K562 (cell line): ENCODE results near the gene MAGI3.

Experiments used
- ATF1 ChIP-seq, 2 experiments: fragments of 450-650 bp in 1 of 2; IDR thresholded peaks; 2 replicates each; pipeline ENCODE4 v1.6.1; 2016; ENCODE audit warnings: missing compliant biosample characterization in 1 of 2, missing genetic modification characterization in 1 of 2
- NRF1 ChIP-seq, 2 experiments: fragments of 450-650 bp; IDR thresholded peaks in 1 of 2; conservative IDR thresholded peaks in 1 of 2; 2 replicates each; pipeline ENCODE4 v1.6.1; 2014; ENCODE audit warnings: mild to moderate bottlenecking in 2 of 2
- POLR2AphosphoS5 ChIP-seq: IDR thresholded peaks from 2 replicates; pipeline ENCODE4 v1.6.1; 2011; ENCODE audit warnings: mild to moderate bottlenecking, low read depth, low read length, moderate library complexity; ENCODE audit not compliant: control insufficient read depth, insufficient read depth
- RNF2 ChIP-seq: sonication (generic); IDR thresholded peaks from 2 replicates; pipeline ENCODE4 v1.6.1; 2016
- SAFB2 ChIP-seq: fragments of 200-400 bp; formaldehyde crosslinking; IDR thresholded peaks from 2 replicates; pipeline ENCODE4 v1.6.1; 2018; ENCODE audit warnings: borderline replicate concordance, low read length, low read depth, moderate library complexity; ENCODE audit not compliant: severe bottlenecking
- SRF ChIP-seq, 2 experiments: fragments of 250-450, 450-650 bp in 1 of 2; sonication (Bioruptor Pico) in 1 of 2; sonication (generic) in 1 of 2; formaldehyde crosslinking; IDR thresholded peaks; 2 replicates each; pipeline versions ENCODE4 v1.5.0 to v1.5.1; 2020 to 2022; ENCODE audit warnings: mild to moderate bottlenecking in 1 of 2, missing genetic modification reagents in 1 of 2
- ZNF197 ChIP-seq: fragments of 200-800 bp; sonication (Bioruptor generic); IDR thresholded peaks from 2 replicates; pipeline ENCODE4 v1.6.1; 2016; ENCODE audit warnings: low read depth, missing genetic modification characterization, missing compliant biosample characterization
- TF ChIP-seq, protein P1 (sequence below): sonication (generic); formaldehyde crosslinking; IDR thresholded peaks from 2 replicates; pipeline ENCODE4 v1.8.1; 2023; ENCODE audit warnings: mild to moderate bottlenecking, missing genetic modification reagents
- TF ChIP-seq, protein P2 (sequence below), 3 experiments: IDR thresholded peaks in 2 of 3; conservative IDR thresholded peaks in 1 of 3; 2 replicates each; pipeline ENCODE4 v1.5.1; 2011 to 2012; ENCODE audit warnings: low read length in 3 of 3, mild to moderate bottlenecking in 3 of 3, control low read depth in 2 of 3, improper control_type of control experiment in 1 of 3, inconsistent platforms in 1 of 3, low read depth in 1 of 3, mixed read lengths in 1 of 3, moderate library complexity in 1 of 3; ENCODE audit not compliant: insufficient read depth in 2 of 3

DNA sequence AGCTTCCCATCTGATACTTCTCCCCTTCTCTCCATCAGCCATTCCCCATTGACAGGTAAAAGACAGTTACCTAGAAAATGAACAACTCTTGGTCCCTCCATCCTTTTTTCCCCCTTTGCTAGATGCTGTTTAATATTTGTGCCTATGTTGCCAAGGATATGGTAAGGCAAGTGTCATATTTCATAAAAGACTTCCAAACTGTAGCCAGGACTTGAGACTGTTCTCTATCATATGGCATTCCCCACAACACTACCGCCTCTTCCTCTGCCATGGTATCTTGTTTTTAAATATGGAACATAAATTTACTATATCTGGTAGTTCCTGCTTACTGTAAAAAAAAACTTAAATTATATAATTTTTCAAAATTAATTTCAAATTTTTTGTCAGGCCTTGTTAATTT is 271.8 kb downstream of the MAGI3 start:
- no peak for TF ChIP-seq SAFB2
- TF ChIP-seq, protein P1, sequence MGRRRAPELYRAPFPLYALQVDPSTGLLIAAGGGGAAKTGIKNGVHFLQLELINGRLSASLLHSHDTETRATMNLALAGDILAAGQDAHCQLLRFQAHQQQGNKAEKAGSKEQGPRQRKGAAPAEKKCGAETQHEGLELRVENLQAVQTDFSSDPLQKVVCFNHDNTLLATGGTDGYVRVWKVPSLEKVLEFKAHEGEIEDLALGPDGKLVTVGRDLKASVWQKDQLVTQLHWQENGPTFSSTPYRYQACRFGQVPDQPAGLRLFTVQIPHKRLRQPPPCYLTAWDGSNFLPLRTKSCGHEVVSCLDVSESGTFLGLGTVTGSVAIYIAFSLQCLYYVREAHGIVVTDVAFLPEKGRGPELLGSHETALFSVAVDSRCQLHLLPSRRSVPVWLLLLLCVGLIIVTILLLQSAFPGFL: no peak
- no peak for TF ChIP-seq RNF2
- TF ChIP-seq SRF (CRISPR knock-in tag; IDR thresholded peaks at IDR 0.05): no peak
- no peak for TF ChIP-seq POLR2AphosphoS5
- no peak for TF ChIP-seq ATF1 (CRISPR knock-in tag; IDR thresholded peaks at IDR 0.05)
- no peak for TF ChIP-seq ATF1 (tag; IDR thresholded peaks at IDR 0.05)
- TF ChIP-seq NRF1 (conservative IDR thresholded peaks at IDR 0.05 in 1 of 2, IDR thresholded peaks at IDR 0.05 in 1 of 2): no peak
- TF ChIP-seq, protein P2, sequence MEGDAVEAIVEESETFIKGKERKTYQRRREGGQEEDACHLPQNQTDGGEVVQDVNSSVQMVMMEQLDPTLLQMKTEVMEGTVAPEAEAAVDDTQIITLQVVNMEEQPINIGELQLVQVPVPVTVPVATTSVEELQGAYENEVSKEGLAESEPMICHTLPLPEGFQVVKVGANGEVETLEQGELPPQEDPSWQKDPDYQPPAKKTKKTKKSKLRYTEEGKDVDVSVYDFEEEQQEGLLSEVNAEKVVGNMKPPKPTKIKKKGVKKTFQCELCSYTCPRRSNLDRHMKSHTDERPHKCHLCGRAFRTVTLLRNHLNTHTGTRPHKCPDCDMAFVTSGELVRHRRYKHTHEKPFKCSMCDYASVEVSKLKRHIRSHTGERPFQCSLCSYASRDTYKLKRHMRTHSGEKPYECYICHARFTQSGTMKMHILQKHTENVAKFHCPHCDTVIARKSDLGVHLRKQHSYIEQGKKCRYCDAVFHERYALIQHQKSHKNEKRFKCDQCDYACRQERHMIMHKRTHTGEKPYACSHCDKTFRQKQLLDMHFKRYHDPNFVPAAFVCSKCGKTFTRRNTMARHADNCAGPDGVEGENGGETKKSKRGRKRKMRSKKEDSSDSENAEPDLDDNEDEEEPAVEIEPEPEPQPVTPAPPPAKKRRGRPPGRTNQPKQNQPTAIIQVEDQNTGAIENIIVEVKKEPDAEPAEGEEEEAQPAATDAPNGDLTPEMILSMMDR (IDR thresholded peaks at IDR 0.05 in 2 of 3, conservative IDR thresholded peaks at IDR 0.05 in 1 of 3; ENCODE audit: insufficient read depth in 2 of 3, low read depth in 1 of 3, low read length in 3 of 3): no peak
- TF ChIP-seq ZNF197 (CRISPR knock-in tag): no peak
